GM23248 (cell line): ENCODE data around the gene MRPS14.

Experiments used
- EZH2 ChIP-seq: fragments of 200-600 bp; sonication (generic); IDR thresholded peaks from 2 replicates; pipeline ENCODE4 v1.6.1; 2018; ENCODE audit warnings: antibody characterized with exemption, mild to moderate bottlenecking; ENCODE audit not compliant: insufficient read depth, poor library complexity, severe bottlenecking
- EZH2phosphoT487 ChIP-seq: fragments of 200-600 bp; sonication (generic); IDR thresholded peaks from 2 replicates; pipeline ENCODE4 v1.6.1; 2018; ENCODE audit warnings: antibody characterized with exemption, moderate library complexity, mild to moderate bottlenecking, low read depth; ENCODE audit not compliant: insufficient read depth

DNA sequence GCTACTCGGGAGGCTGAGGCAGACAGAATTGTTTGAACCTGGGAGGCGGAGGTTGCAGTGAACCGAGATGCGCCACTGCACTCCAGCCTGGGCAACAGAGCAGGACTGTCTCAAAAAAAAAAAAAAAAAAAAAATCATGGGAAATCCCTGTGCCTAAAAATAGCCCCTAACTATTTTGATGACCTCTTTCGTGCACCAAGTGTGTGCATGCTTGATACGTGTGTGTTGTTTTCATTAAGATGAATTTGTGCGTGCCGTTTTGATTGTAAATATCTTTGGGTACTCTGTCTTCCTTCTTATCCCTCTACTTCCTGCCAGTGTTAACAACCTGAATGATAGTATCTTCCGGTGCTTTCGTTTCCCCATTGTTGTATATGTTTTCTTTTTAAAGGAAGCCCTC lies 13.7 kb downstream of the MRPS14 start:
- no peak for TF ChIP-seq EZH2
- no peak for TF ChIP-seq EZH2phosphoT487
